Activated naive CD4-positive, alpha-beta T cell treated with Interleukin-2 at 50 U/mL for 16 hours (primary cell): ENCODE measurements around the gene SMIM35.
A peak's percentile ranks its signal among the peaks of the same experiment; 100 is the strongest.

ENCODE experiments used
- DNase-seq: peaks from one replicate; pipeline ENCODE4 v3.0.0-alpha.2; 2020

The SMIM35 gene

DNA sequence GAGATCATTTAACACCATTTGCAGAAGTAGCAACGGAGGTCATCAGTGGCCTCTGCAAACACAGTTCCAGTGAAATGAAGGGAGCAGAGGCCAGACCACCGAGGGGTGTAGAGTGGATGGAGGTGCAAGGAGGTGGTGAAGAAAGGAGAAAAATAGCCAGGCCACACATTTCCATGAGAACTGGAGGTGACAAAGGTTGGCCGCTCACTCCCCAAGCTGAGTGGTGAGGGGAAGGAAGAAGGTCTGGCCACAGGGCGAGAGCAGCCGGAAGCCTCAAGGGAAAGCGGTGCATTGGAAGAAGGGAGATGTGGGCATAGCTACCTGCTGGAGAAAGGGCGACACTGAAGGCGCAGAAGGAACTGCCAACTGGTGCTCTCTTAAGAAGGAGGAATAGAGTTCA, 30.0 kb downstream of the SMIM35 start:
- DNase-seq: no peak

DNA sequence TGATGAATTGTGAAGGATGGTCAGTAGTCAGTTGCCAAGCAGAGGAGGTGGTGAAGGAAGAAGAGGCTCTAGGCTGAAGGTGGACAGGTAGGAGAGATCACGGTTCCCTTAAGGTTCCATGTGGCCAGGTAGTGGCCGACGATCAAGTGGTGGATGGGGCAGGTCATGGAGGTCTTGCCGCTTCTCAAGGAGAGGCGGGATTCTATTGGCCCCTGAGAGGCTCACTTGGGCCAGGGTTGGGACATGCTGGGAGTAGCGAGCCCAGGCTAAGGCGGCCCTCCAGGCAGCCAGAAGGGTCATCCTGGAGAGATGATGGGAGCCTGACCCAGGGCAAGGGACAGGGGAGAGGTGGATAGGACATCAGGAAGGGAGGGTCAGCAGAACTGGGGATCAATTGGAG, 30.8 kb downstream of the SMIM35 start:
- no peak for DNase-seq

DNA sequence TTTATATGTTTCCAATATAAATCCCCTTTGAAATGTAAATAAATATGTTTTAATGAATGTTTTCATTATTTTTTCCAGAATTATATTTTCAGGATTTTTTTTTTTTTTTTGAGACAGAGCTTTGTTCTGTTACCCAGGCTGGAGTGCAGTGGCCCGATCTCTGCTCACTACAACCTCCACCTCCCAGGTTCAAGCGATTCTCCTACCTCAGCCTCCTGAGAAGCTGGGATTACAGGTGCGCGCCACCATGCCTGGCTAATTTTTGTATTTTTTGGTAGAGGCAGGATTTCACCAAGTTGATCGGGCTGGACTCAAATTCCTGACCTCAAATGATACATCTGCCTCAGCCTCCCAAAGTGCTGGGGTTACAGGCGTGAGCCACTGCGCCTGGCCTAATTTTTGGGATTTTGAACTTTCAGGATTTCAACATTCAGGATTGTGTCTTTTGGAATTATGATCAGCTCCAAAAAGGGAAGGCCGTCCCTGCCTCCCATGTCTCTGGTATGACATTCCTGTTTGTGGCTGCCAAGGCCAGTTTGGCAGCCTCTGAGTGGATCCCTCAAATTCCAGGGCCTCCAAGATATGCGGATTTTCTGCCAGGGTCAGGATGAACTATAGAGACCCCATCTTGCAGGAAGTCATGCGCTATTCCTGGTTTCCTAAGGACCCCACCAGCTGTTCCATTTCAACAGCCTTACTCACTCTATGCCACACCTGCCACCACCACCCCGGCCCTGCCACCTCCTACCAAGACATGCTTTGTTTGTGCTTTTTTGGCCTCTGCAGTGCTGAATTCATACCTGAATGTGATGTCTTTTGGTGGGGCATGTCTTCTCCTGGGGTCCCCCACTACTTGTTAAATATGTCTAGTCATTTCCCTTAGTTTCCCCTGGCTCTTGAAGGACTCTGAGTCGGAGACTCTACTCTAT, 31.8 kb downstream of the SMIM35 start:
- no peak for DNase-seq

DNA sequence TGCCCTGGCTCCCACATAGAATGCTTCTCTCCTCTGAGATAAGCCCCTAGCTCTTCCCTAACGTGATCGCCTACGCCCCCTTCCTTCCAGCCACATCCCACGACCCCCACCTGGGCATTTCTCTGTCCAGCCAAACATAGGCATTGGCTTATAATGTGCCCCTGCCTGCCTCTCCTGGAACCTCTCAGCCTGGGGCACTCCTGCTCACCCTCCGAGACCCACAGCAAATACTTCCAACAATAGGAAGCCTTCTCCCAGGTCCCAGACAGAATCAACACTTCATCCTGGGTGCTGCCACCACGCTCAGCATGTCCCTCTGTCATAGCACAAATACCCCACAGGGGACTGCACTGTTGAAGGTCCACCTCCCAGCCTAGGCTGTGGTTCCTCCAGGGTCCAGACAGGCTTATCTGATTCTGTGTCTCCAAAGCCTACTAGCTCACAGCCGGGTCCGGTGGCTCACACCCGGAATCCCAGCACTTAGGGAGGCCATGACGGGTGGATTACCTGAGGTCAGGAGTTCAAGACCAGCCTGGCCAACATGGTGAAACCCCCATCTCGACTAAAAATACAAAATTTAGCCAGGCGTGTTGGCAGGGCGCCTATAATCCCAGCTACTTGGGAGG, 34.1 kb downstream of the SMIM35 start:
- no peak for DNase-seq

DNA sequence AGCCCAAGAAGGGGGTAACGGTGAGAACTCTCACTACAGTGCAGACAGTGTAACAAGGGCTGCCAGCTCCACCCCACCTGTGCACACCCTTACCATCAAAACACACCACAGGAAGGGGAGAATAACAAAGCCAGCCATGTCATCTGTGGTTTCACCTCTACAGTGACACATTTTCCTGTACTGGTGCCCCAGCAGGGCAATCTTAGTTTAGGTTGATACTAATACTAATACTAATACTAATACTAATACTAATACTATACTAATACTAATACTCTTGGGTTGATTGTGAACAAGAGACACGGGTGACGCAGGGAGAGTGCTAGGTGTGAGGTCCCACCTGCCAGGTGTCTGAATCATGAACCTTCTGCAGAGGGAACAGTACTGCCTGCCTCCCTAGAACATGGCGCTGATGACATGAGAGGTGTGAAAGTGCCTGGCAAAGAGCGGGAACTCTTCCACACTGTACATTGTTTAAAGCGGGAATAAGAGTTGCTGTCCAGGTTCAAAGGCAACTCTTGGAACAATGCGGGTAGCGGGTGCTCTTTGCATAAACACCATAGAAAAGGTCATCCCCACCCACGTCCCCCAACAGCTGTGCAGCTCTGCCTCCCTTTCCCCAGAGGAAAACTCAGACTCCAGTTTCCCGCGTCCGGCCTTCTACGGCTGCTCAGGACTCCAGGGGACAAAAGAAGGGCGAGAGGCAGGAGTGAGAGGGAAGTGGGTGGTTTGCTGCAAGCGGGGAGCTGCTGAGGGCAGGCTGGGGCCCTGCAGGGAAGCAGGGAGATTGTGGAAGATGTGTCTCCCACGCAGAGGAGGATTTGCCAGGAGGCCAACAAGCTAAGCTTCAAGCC, 34.9 kb downstream of the SMIM35 start:
- peak; percentile 69 for DNase-seq

DNA sequence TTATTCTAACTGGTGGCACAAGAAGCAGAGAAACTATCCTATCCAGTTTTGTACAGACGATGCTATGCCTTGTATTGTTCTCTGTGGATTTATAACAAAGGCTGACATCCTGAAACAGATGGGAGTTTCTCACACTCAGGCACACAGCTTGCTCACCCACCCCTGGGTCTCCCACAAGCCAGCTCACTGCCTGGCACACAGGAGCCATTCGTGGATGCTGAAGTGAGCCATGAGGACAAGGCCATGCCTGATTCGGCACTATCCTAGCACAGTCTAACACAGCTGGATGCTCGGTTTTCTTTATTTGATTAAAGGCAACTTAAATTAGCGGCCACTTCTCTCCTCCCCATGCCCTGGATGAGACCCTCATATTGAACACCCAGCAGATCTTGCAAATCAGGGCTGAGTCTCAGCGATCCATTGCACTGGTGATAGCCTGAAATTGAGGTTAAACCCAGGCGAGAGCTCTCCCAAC, 35.6 kb downstream of the SMIM35 start:
- no peak for DNase-seq

DNA sequence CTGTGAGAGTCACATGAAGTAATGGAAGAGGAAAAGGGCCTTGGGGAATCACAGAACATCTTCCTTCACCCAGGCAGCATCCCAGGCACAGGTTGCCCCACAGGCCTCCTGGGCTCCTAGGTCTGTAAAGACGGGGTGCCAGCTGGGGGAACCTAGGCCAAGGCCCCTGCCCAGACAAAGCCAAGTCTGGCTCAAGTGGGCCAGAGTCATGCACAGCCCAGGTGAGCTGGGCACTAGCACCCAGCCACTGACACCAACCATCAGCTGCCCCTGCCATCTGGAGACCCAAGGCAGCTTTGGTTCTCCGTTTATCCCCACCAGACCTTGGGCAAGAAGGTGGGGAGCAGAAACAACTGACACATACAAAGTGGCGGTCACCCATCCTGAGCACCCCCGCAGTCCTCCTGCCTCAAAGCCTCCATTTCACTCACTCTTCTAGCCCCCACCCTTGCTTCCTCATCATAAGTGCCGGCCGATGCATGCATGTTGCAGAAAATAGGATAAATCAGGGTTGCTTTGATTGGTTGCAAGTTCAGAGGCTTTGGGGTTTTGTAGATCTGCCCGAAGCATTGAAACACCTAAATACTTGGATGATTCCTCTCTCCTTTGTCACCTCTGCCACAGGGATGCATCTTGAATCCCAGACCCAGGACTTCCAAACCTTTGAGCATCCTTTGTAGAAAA, 36.4 kb downstream of the SMIM35 start:
- no peak for DNase-seq

DNA sequence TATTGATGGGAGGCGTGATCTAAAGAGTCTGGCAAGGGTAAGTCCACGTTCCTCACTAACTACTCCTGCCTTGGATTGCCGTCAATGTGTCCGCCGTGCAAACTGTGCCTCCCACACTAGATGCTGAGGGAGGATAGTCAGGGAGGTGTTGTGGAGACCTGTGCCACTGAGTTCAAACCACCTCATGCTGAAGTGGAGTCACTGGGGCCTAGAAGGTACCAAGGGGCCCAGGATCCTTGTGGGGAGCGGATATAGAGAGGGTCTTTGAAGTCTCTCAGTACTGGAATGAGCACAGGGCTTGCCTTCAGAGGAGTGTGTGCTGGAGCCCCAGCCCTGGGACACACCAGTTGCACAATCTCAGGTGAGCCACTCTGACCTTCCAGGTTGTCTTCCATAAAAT, 37.0 kb downstream of the SMIM35 start:
- no peak for DNase-seq

DNA sequence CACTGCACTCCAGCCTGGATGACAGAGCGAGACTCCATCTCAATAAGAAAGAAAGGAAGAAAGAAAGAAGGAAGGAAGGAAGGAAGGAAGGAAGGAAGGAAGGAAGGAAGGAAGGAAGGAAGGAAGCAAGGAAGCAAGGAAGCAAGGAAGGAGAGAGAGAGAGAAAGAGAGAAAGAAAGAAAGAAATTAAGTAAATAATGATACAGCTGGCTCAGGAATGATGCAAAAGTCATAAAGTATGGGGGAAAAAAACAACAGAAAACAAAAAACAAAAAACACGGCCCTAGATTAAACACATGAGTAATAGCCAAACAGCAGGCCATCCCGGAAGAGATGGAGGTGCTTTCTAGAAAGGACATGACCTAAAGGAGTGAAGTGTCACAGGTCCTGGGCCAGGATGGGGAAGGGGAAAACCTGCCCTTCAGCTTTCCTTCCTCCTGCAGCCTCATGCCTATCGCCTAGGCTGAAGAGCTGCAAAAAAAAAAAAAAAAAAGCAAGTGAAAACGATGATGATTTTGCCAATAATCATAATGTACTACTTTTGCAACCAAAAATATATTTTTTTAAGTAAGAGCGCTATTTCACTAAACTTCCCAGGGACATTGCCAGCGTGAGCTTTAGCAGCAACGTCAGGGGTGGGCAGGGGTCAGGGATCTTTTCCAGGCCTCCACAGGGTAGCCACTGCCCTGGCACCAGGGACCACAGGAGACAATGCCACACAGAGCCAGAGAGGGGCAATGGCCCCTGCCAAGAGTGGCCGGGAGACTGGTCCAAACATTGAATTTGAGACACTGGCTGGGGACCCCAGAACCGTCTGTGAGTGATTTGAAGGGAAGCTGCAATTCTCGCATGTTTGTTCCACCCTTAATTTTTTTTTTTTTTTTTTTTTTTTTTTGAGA, 38.0 kb downstream of the SMIM35 start:
- no peak for DNase-seq

DNA sequence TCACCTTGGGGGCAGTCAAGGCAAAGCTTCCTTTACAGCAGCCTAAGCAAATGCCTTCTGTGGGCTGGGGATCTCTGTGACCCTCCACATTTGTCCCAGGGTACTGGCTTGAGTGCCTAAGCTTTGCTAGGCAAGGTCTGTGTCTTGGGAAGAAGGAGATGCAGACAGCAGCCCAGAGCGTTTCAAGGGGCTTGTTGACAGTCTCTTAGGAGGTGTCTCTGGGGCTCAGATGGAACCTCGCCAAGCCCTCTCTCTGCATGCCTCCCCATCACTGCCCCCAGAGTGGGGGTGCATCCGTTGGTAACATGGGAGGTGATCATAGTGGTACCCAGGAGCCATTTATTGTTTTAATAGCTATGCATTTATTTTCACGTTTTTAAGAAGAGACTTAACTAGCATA, 39.0 kb downstream of the SMIM35 start:
- no peak for DNase-seq

DNA sequence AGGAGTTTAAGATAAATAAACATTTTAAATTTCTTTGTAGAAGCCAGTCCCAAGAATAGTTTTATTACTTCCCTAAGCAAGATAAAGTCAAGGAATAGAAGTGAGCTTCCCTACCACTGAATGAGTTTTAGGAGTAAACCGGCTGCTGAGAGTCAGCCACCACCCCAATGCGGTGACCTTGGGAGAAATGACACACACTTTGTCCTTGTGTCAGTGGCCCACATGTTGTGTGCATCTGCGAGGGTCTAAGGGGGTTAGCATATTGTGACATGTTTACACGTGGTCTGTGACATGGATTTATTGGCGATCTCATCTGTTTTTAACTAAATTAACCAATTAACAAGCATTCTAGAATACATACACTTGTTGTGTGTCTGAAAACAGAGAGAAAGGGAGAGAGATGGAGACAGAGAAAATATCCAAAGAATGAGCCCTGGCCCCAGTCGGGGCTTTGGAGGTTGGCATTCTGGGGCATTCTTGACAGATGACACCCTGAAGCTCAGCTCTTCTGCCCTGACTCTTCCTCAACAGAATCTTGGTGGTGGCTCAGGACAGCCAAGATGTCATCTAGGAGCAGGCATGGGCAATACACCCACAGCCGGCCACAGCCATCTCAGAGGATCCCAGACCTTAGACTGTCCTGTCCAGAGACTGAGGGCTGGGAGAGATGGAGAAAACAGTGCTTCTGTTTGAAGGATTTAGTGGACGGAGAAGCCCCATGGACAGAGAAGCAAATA, 39.6 kb downstream of the SMIM35 start:
- DNase-seq: peak; percentile 32

DNA sequence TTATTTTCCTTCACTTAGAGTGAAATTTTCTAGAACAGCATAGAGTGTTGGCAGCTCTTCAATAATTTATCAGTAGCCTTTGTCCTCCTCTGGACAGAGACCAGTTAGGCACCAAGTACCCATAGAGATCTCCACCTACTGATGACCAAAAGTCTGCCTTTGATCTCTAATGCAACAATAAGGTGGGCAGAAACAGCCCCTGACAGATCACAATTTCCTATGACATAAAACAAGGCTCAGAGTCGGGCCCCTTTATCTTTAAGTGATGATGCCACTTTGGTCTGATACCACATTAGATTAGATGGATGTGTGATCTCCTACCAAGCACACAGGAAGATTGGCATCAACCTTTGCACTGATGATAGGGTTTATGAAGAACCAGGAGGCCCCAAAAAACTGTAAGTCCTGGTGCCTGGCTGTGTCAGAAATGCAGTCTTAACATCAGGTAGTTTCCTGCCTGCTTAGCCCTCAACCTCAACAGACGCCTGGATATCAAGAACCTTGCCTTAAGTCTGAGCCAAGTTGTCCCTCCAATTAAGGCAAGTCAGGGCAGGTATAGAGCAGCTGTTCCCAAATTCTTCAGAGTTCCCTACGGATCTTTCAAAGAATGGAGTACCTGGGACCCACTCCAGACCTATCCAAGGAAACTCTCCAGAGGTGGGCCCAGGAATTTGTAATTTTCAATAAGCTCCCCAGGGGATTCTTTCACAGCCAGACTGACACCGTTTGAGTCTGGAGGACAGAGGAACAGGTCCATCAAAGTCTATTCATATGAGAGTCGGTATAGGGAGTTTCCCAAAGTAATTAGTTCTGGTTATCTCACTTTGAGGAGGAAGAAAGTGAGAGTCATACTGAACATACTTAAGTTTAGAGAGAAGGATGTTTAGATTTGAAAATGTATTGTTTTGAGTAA, 40.5 kb downstream of the SMIM35 start:
- DNase-seq: peak; percentile 32

DNA sequence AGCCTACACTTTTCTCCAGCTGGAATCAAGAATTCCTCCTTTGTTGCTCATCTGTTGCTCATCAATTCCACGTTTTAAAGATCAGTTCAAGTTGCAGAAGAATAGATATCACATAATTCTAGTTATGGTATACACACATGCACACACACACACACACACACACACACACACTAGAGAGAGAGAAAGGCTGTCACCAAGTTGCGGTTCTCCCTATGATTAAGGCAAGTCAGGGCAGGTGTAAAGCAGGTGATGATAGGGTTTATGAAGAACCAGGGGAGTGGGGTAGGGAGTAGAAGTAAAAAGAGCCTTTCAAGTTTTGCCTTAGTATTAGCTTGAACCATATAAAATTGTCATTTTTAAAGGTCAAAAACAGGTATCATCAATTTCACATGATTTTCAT, 41.6 kb downstream of the SMIM35 start:
- peak; percentile 17 for DNase-seq

DNA sequence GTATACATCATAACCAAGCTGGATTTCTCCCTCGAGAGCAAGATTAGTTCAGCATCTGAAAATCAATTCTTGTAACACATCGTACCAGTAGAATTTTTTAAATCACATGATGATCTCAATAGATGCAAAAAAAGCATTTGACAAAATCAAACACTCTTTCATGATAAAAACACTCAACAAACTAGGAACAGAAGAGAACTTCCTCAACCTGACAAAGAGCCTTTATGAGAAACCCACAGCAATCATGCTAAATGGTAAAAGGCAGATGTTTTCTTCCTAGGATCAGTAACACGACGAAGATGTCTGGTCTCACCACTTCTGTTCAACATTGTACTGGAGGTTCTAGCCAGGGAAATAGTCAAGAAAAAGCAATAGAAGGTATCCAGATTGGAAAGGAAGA, 44.0 kb downstream of the SMIM35 start:
- DNase-seq: no peak

DNA sequence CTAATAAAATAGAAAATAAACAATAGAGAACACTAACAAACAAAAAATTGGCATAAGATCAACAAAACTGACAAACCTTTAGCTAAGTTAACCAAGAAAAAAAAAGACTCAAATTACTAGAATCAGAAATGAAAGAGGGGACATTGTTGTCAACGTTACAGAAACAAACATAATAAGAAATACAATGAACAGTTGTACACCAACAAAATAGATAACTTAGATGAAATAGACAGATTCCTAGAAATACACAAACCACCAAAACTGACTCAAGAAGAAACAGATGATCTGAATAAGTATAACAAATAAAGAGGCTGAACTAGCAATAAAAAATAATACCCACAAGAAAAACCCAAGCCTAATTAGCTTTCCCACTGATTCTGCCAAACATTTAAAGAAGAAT, 44.6 kb downstream of the SMIM35 start:
- DNase-seq: no peak

DNA sequence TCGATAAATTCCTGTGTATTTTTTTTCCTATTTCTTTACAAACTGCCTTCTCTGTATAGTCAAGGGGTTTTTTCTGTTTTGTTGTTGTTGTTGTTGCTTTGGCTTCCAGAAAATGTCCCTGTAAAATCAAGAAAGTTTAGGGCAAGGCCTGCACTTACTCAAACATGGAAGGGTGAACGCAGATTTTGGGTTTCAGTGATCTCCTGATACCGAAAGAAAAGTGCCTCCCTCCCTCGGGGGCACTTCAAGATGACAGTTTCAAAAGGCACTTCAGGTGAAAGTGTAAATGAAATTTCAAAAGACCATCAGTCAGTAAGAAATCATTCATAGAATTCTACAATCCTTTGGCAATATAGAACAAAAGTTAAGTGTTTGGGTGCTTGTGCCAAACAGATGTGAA, 53.3 kb downstream of the SMIM35 start:
- no peak for DNase-seq

DNA sequence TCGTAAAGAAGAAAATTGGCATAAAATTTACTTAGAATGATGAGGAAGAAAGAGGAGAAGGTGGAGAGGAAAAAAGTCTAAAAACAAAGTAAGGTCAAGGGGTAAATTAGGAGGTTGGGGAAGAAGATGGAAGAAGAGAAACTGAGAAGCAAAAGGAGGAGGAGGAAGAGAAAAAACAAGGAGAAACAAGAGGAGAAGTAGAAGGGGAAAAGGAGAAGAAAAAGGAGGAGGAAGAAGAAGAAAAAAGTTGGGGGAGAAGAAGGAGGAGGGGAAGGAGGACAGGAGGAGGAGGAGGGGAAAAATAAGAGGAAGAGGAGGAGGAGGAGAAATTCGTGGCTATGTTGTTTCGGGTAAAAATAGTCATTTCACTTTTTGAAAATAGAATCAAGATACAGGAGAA, 58.1 kb downstream of the SMIM35 start:
- no peak for DNase-seq

DNA sequence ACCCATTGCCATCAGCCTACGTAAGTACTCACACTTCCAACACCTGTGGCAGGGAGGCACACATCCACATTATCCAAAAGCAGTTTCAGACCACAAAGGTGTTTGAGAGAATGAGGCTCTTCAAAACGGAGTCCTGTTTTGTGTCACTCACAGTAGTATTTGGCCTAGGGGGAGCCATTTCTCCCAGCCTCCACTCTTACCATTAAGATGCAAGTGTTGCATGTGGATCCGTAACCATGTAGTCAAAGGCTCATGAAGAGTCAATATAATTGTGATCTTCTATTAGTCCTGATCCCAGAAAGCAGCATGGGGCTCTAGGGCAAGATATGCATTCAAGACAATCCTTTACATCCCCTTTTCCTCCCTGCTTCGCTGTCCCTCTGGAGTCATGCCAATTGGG, 59.1 kb downstream of the SMIM35 start:
- DNase-seq: no peak

DNA sequence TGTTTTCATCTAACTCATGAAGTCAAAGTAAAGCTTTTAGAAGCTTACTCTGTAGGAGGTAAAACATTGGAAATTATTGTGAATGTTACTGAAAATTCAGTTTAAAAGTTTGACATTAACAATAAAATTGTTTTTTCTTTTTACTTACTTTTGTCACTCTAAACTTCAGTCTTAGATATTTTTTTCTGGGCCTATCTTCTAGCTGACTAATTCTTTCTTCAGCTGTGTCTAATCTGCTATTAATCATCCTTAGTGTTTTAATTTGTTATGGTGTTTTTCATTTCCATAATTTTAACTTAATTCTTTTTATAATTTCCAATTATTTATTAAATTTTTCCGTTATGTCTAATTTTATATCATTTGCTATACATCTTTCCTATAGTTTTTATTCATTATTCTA, 65.6 kb downstream of the SMIM35 start:
- DNase-seq: no peak

DNA sequence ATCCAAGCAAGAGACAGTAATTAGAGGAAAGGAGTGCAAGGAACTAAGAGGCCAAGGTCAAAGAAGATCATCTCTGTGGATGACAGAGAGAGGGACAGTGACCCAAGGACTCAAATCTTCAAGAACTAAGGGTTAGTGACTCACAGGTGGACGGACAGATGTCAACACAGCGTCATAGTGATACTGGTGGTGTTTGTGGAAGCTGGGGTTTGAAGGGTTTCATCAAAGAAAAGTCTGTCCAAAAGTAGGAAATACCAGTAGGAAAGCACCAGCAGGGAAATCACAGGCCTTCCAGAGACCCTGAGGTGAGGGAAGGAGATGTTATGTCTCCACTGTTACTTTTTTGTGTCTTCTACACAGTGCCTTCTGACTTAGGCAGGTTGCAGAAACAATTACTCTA, 68.4 kb downstream of the SMIM35 start:
- DNase-seq: no peak
